ENCODE data around the gene POLD2. TPM values are rescaled to one million over a fixed set of nuclear protein-coding genes. Genes with fewer than 3 reads are reported as not detected.

The POLD2 gene
- total RNA-seq, 1 donor from 2014 or later, result 107 TPM

DNA sequence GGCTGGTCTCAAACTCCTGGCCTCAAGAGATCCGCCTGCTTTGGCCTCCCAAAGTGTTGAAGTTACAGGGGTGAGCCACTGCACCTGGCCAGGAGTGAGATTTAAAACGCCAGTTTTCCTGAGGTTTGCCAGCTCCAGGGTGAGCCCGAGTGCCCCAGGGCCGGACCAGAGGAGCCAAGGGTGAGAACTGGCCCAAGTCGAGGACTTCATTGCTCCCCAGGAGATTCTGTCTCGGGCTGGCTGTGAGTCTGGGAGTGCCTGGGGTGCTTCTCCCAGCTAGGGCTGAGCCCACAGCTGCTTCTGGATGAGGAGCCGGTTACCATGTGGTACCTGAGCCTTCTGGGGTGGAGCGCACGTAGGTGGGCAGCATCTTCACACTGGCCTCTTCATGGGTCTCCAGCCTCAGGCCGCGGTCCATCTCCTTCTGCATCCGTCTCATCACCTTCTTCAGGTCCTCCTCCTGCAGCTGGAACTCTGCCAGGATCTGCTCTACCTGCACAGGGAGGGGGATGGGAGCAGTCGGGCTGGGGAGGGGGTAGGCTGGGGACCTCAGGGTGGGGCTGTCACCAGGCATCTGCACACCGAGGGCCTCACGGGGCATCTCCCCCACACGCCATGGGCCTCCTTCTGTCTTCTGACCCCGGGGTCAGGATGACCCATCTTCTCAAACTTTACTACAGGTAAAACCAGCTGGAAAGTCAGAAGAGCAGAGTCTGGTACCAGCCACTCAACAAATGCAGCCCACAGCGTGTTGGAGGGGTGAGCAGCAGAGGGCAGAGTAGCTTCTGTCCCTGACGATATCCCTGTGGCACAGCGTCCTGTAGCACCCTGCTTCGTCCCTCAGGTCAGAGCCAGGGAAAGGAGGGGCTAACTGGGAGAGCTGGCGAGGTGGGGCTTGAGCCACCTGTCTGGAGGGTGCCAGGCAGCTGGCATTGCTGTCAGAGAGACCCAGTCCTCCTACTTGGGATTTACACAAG lies 29.9 kb upstream of the POLD2 start:
- intact Hi-C loops (cut with micrococcal nuclease), result no loop called here

DNA sequence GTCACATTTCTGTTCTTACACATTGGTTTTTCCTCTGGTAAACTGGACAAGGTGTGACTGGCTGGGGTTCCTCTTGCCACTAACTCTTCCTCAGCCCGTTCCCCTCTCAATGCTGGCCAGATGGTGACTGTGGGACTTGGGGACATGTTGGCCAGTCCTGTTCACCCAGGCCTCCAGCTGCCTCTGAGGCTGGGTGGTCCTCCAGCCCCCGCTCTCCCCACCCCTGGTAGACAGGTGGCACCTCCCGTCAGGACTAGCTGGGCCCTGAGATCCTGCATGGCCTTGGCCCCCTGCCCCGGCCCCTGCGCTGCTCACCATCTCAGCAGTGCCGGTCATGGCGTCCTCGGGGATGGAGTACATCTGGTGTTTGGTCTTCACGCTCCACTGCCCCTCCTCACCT lies 28.6 kb upstream of the POLD2 start:
- intact Hi-C loops (cut with micrococcal nuclease), result no loop called here

- intact Hi-C loops (cut with micrococcal nuclease), result no loop called here
Measured at GRCh38 chr7:44150966-44151941, 27.9 kb upstream of the POLD2 start.

- intact Hi-C loops (cut with micrococcal nuclease), result no loop called here
Measured at GRCh38 chr7:44150466-44150832, 27.1 kb upstream of the POLD2 start.

DNA sequence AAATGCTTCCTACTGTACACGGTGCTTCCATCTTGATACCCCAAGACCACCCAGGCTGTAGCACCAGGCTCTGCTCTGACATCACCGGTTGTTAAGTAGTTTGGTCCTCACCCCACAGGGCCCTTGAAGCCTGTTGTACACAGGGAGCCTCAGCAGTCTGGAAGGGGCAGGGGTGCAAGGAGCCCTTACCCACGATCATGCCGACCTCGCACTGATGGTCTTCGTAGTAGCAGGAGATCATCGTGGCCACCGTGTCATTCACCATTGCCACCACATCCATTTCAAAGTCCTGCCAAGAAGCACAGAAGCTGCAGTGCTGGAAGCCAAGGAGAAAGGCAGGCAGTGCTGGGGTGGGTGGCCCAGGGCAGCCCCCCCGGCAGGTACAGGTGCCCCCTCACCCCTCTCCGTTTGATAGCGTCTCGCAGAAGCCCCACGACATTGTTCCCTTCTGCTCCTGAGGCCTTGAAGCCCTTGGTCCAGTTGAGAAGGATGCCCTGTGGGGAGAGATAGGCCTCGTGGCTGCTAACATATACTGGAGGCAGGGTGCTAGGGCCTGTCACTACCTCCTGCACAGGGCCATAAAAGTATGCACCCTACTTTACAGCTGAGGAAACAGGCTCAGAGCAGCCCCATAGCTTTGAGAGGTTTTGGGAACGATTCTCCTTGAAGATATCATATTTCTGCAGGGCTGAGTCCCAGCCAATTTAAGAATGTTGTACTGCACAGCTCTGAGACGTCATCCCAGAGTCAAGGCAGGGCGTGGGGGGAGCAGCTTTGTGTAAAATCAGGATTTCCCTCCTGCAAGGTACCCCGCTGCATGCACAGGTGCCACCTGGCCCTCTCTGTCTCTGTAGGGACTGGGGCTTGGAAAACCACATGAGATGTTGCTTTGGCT lies 26.5 kb upstream of the POLD2 start:
- intact Hi-C loops (cut with micrococcal nuclease), result loop anchor here (5.0 kb wide), 2 partner anchors 133 to 962 kb away; partner anchors contain the start of gene TBRG4

DNA sequence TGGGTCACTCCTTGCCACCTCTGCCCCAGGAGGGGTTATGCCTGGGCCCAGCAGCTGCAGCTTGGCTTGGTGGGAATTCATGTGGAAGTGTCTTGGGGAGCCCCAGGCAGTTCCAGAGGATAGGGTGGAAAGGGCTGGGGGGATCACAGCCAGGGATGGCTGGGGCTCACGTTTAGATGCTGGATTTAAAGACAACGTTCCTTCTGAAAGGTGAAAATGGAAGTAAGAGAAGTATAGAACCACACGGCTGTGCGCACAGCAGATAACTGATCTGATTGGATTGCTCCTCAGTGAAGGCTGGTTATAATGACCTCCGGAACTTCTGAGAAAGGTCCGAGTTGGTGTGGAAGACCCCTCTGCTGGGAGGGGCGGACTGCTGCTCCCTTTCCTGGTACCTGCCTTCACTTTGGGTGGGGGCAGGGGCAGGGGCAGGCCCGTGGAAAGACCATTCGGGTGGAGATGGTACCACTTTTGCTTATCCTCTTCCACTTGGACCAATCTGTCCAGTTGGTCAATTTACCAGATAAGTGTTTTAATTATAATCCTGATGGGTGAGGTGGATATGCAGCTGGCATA lies 25.7 kb upstream of the POLD2 start:
- intact Hi-C loops (cut with micrococcal nuclease), result loop anchor here (5.0 kb wide), 2 partner anchors 132 to 963 kb away; partner anchors contain the start of gene TBRG4

DNA sequence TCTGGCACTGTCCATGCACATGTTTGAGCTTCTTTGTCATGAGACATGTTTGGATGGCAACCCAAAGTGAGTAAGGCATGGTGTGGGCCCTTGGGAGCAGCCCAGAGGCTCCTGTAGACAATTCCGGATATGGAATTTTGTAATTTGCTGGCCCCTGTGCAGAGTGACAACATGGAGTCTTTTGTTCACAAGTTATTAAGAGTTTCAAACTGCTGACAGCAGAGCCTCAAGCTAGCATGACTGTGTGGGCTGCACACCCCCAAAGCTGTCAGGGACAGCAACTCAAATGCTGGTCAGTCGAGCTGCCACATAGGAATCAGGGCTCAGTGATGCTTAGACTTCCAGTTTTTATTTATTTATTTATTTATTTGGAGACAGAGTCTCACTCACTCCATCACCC lies 24.8 kb upstream of the POLD2 start:
- intact Hi-C loops (cut with micrococcal nuclease), result loop anchor here (5.0 kb wide), 2 partner anchors 131 to 964 kb away; partner anchors contain the start of gene TBRG4

- intact Hi-C loops (cut with micrococcal nuclease), result loop anchor here (5.0 kb wide), 2 partner anchors 130 to 965 kb away; partner anchors contain the start of gene TBRG4
Measured at GRCh38 chr7:44147026-44147991, 24.0 kb upstream of the POLD2 start.

DNA sequence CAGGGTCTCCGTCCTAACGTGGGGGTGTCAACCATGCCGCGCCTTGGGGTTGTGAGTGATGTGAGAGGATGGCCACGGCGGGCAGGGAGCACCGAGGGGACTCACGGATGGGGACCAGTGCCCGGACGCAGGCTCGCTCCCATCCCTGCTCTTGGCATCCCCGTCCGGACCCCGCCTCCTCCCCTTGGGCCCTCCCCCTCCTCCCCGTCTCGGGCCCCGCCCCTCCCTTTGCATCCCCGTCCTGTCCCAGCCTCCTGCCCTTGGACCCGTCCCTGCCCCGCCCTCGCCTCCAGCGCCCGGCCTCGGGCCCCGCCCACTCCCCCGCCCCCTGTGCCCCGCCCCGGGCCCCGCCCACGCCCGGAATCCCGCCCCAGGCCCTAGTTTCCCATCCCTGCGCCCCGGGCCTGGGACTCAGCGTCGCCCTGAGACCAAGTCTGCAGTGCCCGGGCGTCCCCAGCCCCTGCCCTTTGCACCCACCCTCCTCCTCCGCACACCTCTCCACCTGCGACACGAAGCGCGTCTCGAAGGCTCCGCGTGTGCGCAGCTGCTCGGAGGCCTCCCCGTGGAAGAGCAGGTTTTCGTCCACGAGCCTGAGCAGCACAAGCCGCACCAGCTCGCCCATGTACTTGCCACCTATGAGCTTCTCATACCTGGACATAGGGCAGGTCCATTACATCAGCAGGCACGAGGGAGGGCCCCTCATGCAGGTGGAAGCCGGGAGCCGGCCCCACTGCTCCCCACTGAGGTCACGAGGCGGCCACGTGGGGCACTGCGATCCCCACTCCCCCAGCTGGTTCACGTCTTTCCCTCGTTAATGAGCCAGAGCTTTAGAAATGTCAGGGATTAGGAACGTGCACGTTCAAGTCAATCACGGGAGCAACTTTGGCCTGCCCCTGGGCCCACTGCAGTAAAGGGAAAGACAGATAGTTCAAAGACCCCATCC lies 22.9 kb upstream of the POLD2 start:
- intact Hi-C loops (cut with micrococcal nuclease), result loop anchor here (1.0 to 5.0 kb wide), 7 partner anchors 23 to 966 kb away; partner anchors contain the start of genes NUDCD3, POLD2, POLM and TBRG4

GRCh38 chr7:44145479-44145968 lies 22.2 kb upstream of the POLD2 start:
- intact Hi-C loops (cut with micrococcal nuclease), result loop anchor here (5.0 kb wide), 2 partner anchors 128 to 967 kb away; partner anchors contain the start of gene TBRG4

DNA sequence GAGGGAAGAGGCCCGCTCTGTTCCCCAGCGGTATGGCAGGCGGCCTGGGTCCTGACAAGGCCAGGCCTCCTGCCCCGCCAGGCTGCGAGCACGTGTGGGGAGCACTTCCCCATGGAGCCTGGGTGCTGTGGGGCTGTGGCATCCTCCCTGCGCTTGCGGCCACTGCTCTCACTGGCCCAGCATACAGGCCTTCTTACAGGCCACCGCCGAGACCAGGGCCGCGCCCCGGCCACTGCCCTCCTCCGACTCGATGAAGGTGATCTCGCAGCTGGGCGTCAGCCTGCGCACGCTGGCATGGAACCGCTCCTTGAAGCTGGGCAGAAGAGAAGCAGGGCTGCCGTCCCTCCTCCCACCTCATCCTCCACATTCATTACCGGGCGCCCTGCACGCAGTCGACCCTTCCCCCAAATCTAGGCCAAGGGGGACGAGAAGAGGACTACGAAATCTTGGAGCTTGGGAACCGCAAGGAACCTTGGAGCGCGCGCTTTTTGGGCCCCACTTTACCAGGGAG lies 21.7 kb upstream of the POLD2 start:
- intact Hi-C loops (cut with micrococcal nuclease), result loop anchor here (5.0 kb wide), 2 partner anchors 128 to 967 kb away; partner anchors contain the start of gene TBRG4

DNA sequence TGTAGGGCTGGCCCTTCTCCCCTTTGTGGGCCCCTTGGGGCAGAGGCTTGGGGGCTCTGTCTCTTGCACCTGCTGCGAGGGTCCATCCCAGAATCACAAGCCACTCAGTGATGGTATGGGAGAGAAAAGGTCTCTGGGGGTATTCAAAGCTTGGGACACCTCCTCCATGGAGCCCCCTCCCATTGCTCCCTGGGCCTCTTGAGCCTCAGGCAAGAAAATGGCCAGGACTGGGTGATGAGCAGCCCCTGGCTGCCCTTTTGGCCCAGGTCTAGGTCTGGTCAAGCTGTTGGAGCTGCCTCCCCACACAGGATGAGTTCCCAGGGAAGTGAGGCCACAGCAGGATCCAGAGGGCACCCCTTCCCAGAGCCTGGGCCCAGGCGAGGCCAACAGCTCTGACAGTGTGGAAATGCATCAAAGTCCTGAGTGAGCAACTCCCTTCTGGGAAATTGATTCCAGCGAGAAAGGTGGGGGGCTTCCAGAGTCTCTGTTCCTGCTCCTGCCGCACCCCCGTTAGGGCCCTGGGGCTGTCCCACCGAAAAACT lies 21.1 kb upstream of the POLD2 start:
- intact Hi-C loops (cut with micrococcal nuclease), result no loop called here

DNA sequence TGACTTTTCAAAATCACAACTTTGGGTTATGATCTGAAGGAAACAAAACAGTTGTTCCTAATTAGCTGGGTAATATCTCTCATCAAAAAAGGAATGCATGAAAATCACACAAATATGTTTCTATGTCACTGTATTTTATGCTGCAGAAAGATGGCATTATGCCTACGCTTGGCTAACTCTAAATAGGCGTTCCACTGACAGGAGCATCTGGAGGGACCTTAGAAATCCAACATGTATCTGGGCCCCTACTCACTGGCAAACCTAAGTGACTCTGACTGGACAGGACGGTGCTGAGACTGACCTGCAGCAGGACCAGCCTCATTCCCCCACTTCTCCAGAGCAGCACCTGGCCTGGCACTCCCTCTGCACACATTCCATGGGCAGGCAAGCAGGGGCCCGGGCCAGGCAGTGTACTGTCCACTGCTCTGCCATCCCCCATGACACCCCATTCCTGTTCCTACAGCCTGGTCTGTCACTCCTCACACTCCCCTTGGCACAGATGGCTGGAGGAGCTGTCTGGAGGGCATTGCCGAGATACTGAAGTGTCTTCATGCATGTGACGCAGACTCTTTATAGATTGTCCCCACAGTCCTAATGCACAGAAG lies 20.4 kb upstream of the POLD2 start:
- intact Hi-C loops (cut with micrococcal nuclease), result no loop called here

- intact Hi-C loops (cut with micrococcal nuclease), result no loop called here
Measured at GRCh38 chr7:44142028-44142427, 18.7 kb upstream of the POLD2 start.

GRCh38 chr7:44141221-44141850 lies 18.0 kb upstream of the POLD2 start, which contains the start of gene MYL7:
Gene MYL7 (minus strand): TSS chr7:44141332. CDS start chr7:44141305, 27 bp downstream.
- intact Hi-C loops (cut with micrococcal nuclease), result no loop called here

DNA sequence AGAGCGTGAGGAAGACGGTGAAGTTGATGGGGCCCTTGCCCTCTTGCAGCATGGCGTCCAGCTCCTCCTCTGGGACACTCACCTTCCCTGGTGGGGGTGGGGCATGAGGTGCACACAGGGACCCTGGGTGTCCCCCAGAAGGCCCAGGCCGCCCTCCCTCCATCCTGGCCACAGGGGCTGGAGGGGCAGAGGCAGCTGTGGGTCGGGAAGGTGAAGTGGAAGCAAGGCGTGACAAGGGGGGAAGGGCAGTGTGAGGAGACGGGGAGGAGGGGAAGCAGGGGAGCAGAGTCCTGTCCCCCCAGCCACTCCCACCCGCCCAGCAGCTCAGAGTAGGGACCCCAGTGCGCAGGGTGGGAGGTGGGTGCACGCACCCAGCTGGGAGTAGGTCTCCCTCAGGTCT lies 17.0 kb upstream of the POLD2 start:
- intact Hi-C loops (cut with micrococcal nuclease), result no loop called here

Measured in T-helper 1 cell treated with Interleukin-12 subunit alpha and Interleukin-12 subunit beta and Interleukin-4 antibody, amounts not matched to agents 30 ng/mL and 1 ng/mL, for 36 hours (primary cell).